Stimulated activated CD8-positive, alpha-beta memory T cell treated with anti-CD3 and anti-CD28 coated beads, Interleukin-2, amount 100 ng/mL, for 48 hours (primary cell): ENCODE results near the gene ANKRD44.

Experiments used
- DNase-seq, 2 donors: peaks; one replicate each; pipeline ENCODE4 v3.0.0-alpha.2; 2020; ENCODE audit warnings: low read depth in 2 of 2

ANKRD44 gene

GRCh38 chr2:197145471-197146056 lies 165.0 kb downstream of the ANKRD44 start:
- DNase-seq, result no peak

DNA sequence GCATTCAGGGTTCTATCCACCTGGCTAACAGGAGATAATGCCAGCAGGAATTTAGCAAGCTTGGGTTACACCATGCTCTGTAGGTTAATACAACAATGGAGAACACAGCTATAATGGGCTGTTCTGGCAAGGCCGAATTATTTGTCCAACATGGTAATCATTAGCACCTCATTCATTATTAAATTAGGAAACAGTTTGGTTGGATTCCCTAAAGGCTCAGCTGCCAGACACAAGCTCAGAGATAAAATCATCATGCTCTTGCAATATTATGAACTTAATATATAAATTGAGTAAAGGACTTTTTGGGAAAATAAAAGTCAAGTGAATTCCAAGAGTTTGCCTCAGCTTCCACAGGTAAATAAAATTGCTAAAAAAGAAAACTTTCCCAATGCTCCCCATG lies 166.4 kb downstream of the ANKRD44 start:
- no peak for DNase-seq

- no peak for DNase-seq
Observed at GRCh38 chr2:197141702-197142473, 168.7 kb downstream of the ANKRD44 start.

GRCh38 chr2:197140045-197140444 lies 170.5 kb downstream of the ANKRD44 start:
- DNase-seq, result no peak

DNA sequence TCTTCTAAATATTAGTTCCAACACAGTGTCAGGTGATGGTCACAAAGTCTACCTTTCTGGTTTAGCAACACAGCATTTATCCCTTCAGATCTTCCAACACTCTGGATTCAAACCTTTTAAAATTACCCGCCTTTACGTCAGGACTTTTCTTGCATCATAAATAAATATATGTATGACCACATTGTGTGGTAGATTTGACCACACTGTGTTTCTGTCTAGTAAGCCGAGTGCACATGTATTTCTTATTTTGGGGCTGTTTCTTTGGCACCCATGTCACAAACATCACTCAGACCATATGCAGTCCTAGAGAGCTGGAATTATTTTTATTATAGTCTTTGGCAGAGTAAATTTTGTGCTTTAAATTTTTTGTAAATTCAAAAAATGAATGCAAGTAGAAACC lies 172.1 kb downstream of the ANKRD44 start:
- DNase-seq, result no peak

DNA sequence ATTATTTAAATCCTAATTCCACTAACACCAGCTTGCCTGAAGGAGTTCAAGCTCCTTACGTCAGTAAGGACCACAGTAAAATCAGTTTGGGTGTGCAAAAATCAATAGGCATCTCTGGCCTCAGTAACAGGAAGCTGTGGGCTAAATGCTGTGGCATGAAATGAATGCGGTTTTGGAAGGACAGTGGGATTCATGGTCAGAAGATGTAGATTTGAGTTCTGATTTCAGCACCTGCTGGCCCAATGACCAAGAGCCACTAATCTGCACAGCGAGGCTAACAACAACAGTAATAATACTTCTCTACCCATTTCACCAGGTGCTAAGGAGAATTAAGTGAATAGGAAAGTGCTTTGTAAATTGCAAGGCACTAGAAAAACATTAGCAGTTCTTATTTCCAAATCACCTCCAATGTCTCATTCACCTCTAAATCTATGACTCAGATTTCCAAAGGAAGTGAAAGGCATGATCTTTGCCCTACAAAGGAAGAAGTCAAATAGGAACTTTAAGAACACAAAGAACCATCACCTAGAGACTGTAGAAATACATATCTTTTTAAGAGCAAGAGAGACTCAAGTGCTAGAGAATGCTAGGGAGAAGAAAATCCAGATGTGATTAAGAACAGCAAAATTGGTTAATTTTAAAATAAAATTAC lies 172.6 kb downstream of the ANKRD44 start:
- no peak for DNase-seq

GRCh38 chr2:197137231-197137630 lies 173.3 kb downstream of the ANKRD44 start:
- no peak for DNase-seq

DNA sequence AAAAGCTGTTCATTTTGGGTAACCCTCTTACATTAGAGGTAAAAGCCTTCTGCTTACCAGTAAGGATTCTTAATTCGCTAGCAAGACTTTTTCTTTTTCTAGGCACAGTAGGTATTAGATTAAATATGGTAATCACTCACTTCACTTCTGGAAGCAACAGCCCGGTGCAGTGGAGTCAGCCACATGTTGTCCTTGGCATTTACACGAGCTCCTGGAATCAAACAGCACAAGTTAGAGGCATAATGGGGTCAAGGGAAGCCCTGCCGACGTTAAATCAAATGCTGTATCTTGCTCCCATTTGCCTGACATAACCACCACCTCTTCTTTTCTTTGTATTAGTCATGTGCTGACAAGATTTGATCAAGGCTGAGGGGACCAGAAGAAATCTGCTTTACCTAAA lies 174.1 kb downstream of the ANKRD44 start:
- no peak for DNase-seq

DNA sequence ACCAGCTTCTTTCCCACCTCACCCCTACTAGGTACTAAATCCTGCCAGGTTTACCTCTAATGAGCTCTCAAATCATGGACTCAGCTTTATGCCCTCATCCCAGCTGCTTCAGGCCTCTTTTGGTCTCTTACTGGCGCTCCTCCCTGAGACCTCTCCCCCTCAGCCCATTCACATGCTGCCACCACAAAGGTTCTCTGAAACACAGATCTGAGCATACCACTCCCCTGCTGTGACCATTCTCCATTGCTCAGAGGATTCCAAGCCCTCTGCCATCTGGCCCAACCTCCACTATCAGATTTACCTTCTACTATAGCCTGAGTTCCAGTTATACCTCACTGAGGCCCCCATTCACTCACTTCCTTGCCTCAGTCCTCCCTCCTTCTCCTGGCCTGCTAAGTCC lies 174.8 kb downstream of the ANKRD44 start:
- DNase-seq, result no peak

DNA sequence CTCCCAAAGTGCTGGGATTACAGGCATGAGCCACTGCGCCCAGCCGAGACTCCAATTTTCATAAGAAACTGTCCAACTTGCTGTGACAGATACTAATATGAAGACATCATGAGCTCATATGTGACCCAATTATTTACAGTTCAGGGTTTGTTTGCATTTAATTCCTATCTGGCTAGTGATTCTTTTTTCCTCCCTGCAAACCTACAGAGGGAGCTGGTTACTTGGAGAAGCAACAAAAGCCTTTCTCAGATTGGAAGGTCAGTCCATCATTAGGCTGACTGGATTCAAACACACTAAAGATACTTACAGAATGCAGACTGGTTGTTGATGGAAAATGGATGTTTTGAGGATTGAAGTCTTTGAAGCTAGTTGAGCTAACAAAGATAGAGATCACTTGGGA lies 176.4 kb downstream of the ANKRD44 start:
- DNase-seq, result no peak

DNA sequence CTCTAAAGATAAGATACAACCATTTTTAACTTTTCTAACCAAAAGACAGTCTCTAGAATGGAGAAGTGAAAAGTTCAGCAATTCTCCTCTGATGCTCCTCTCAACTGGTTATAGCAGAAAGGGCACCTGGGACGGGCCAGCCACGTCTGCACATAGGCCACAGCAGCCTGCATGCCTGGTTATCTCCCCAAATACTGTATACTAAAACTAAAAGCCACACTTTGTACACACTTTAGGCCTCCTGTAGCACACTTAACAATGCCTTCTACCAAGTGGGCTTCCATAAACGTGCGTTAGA lies 179.1 kb downstream of the ANKRD44 start:
- DNase-seq, result no peak

DNA sequence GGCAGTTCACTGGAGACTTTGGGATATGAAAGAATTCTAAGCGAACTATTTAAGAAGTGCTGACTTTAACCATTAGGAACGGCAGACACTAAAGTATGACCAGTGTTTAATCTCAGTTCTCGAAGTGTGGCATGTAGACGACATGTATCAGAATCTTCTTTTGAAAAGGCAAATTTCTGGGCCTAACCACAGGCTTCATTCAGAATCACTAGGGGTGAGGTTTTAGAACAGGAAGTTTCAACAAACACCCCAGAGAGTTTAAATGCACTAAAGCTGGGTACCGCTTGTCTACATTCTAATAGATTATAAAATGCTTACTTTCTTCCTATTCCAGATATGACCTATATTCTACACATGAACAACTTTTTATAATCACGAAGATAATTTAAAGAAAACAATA lies 180.3 kb downstream of the ANKRD44 start:
- DNase-seq, result no peak

DNA sequence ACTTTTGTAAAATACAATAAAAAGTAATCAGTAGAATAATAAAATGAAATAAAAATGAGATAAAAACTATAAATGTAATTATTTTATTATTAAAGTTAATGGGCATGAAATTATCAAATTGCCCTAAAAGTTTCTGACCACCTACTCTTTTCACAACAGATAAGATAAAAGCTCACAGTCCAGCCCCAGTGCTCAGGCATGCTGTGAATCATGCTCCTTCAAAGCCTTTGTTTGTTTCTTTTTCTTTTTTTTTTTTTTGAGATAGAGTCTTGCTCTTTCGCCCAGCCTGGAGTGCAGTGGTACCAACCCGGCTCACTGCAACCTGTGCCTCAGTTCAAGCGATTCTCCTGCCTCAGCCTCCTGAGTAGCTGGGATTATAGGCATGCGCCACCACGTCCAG lies 181.7 kb downstream of the ANKRD44 start:
- no peak for DNase-seq

DNA sequence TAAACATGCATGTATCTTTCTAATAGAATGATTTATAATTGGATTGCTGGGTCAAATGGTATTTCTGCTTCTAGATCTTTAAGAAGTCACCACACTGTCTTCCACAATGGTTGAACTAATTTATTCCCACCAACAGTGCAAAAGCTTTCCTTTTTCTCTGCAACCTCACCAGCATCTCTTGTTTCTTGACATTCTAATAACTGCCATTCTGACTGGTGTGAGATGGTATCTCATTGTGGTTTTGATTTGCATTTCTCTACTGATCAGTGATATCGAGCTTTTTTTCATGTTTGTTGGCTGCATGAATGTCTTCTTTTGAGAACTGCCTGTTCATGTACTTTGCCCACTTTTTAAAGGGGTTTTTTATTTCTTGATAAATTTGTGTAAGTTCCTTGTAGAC lies 182.5 kb downstream of the ANKRD44 start:
- DNase-seq, result no peak

DNA sequence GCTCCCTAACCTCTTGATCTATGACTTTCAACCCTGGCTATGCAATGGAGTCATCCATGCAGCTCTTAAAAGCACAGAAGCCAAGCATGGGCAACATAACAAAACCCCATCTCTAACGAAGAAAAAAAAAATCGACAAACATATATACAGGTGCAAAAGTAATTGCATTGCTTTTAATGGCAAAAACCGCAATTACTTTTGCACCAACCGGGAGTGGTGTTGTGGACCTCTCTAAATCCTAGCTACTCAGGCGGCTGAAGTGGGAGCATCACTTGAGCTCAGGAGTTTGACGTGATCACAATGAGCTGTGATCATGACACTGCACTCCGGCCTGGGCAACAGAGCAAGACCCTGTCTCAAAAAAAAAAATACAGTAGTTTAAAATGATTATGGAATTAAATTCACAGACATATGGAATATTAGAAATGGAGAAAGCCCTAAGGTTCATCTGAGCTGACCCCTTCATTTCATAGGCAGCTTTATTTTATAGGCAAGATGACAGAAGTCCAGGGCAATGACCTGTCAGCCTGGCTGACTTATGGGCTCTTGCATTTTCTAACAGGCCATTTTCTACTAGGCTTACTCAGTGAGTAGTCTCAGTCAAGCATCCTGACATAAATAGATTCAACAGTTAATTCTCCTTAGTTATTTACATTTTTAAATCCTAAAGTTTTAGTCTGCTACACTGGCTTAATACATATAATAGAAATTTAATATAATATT lies 183.8 kb downstream of the ANKRD44 start:
- DNase-seq, result no peak

GRCh38 chr2:197124639-197125390 lies 185.8 kb downstream of the ANKRD44 start:
- no peak for DNase-seq

- no peak for DNase-seq
Observed at GRCh38 chr2:197122821-197123220, 187.8 kb downstream of the ANKRD44 start.

- DNase-seq, result no peak
Observed at GRCh38 chr2:197121756-197122385, 188.7 kb downstream of the ANKRD44 start.

DNA sequence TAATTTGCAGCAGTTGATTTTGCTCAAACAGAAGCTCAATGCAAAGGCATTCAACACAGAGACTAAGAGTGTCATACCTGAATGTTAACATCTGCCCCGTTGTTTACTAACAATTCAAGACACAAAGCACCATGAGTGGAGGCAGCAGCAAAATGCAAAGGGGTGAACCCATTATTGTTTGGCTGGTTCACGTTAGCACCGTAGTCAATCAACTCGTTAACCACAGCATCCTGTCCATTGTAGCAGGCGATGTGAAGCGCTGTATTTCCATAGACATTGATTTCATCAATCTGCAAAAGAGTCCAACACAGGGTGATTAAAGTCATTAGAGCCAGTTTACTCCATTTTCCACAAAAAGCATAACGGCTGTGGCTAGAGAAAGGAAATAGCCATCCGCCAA lies 189.3 kb downstream of the ANKRD44 start:
- no peak for DNase-seq

DNA sequence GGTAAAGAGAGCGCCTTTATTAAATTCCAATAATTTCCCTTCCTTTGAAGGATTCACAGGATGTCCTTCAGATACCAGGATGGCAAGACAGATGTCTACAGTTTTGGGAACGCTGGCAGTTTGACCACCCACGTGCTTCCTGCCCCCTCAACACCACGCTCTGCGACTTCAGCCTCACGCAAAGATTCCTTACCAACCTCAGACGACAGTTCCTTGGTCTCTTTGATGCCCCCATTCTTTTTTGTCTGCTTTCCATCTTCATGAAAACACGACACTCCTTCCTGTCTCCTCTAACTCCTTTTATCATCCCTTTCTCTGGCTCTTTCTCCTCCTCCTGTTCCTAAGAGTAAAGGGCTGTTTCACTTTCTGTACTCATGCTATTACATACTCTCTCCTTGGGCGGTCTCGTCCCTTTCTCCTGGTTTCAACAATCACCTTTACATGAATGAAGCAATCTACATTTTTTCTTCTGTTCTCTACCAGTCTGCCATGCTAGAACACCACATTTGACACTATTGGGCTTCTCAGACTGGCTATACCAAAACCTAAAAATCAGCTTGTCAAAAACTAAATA lies 194.2 kb downstream of the ANKRD44 start:
- DNase-seq, result no peak

- no peak for DNase-seq
Observed at GRCh38 chr2:197115325-197115724, 195.3 kb downstream of the ANKRD44 start.
